ENCODE measurements around the gene POU3F1.

The POU3F1 gene

GRCh38 chr1:38009088-38009840 is 37.3 kb downstream of the POU3F1 start:
- ChIA-PET POLR2A (no interaction called here), CTCF (interaction anchor here (0.8 to 2.8 kb wide), 5 partner anchors 9 to 19 kb away, joined by 3 to 8 read pairs (median 5); partner anchors contain the start of gene SF3A3)
- peaks cover 0 to 4% of the 10 kb centered on the region in 2 experiments; a peak in 1 of 3 replicates for H3K36me3 ChIP-seq (ENCODE audit: control insufficient read depth in 2 of 2, insufficient read depth in 1 of 2, low read length in 2 of 2)
- H3K4me3 ChIP-seq (ENCODE audit: low read depth, low read length) = no peak overlapping the region
- H3K27ac ChIP-seq (ENCODE audit: extremely low read depth, low read depth, low read length) = peak overlapping the region; percentile 33
- no peaks in the 10 kb centered on the region for H3K9me3 ChIP-seq (ENCODE audit: control insufficient read depth, insufficient read depth, low read depth, low read length)
- H3K4me1 ChIP-seq (ENCODE audit: control insufficient read depth, insufficient read depth, low read length) = 0 out of 2 replicates have a peak, but pooled peaks cover 6% of the 10 kb centered on the region
- TF ChIP-seq TRIM28 (IDR thresholded peaks at IDR 0.05; ENCODE audit: borderline replicate concordance, low read length) = no peak
- TF ChIP-seq BCL6B (tag by site-specific recombination; IDR thresholded peaks at IDR 0.05) = no peak
- TF ChIP-seq ZIC2 (tag by site-specific recombination; IDR thresholded peaks at IDR 0.05) = peak; percentile 94
- peak; percentile 33; the same call in 1 of the 2 replicates for TF ChIP-seq OSR2 (tag by site-specific recombination; IDR thresholded peaks at IDR 0.05)
- no peak for TF ChIP-seq ZNF2 (tag by site-specific recombination; IDR thresholded peaks at IDR 0.05)
- TF ChIP-seq TCF7L2 (IDR thresholded peaks at IDR 0.05; ENCODE audit: borderline replicate concordance, low read depth, low read length) = no peak
- TF ChIP-seq HOXC10 (CRISPR knock-in tag; IDR thresholded peaks at IDR 0.05) = no peak
- TF ChIP-seq ZNF335 (tag by site-specific recombination; conservative IDR thresholded peaks at IDR 0.05) = peak; percentile 42
- 0 out of 2 replicates have a peak, but pooled peaks have one; percentile 19 for TF ChIP-seq ZNF596 (tag by site-specific recombination; IDR thresholded peaks at IDR 0.05)
- no peak for TF ChIP-seq ZNF211 (tag by site-specific recombination; IDR thresholded peaks at IDR 0.05; ENCODE audit: low read depth)
- no peak for TF ChIP-seq SETDB1 (IDR thresholded peaks at IDR 0.05; ENCODE audit: insufficient read length, low read length)
- TF ChIP-seq ZSCAN23 (tag by site-specific recombination; IDR thresholded peaks at IDR 0.05) = no peak
- TF ChIP-seq ZBTB11 (tag by site-specific recombination; conservative IDR thresholded peaks at IDR 0.05; ENCODE audit: low read depth) = no peak
- TF ChIP-seq ZBTB48 (tag by site-specific recombination; IDR thresholded peaks at IDR 0.05) = peak; percentile 98
- no peak for TF ChIP-seq YY2 (tag by site-specific recombination; IDR thresholded peaks at IDR 0.05)
- TF ChIP-seq ZNF785 (tag by site-specific recombination; IDR thresholded peaks at IDR 0.05) = no peak
- TF ChIP-seq ZNF530 (tag by site-specific recombination; IDR thresholded peaks at IDR 0.05; ENCODE audit: low read depth) = no peak
- peak; percentile 34 for TF ChIP-seq ZFHX2 (tag by site-specific recombination; conservative IDR thresholded peaks at IDR 0.05)
- no peak for TF ChIP-seq GLI4 (tag by site-specific recombination; IDR thresholded peaks at IDR 0.05)
- no peak for TF ChIP-seq ZNF404 (tag by site-specific recombination; IDR thresholded peaks at IDR 0.05)
- no peak for TF ChIP-seq ZNF623 (tag by site-specific recombination; IDR thresholded peaks at IDR 0.05)
- no peak for TF ChIP-seq ZBTB26 (tag by site-specific recombination; optimal IDR thresholded peaks at IDR 0.05)
- no peak for TF ChIP-seq ZNF221 (tag by site-specific recombination; IDR thresholded peaks at IDR 0.05; ENCODE audit: borderline replicate concordance)
- no peak for TF ChIP-seq ZNF791 (tag by site-specific recombination; IDR thresholded peaks at IDR 0.05)
- no peak for TF ChIP-seq ZNF692 (tag by site-specific recombination; IDR thresholded peaks at IDR 0.05)
- no peak for TF ChIP-seq ZNF148 (tag by site-specific recombination; IDR thresholded peaks at IDR 0.05; ENCODE audit: borderline replicate concordance)
- no peak for TF ChIP-seq HOXA7 (CRISPR knock-in tag; IDR thresholded peaks at IDR 0.05; ENCODE audit: borderline replicate concordance)
